HL-60 (cell line): ENCODE results near the gene SRMS.

Experiments used
- DNase-seq, 2 experiments: peaks; one replicate each; pipeline ENCODE4 v3.0.0-alpha.2; 2010 to 2020; ENCODE audit warnings: low read depth in 1 of 2, low spot score in 1 of 2
- H3K27ac ChIP-seq: fragments of 250-450 bp; sonication (Bioruptor Pico); replicated peaks from 2 replicates; pipeline ENCODE4 v1.5.1; 2020; ENCODE audit warnings: mild to moderate bottlenecking, moderate library complexity
- H3K27me3 ChIP-seq: fragments of 250-450 bp; sonication (Bioruptor Pico); 2 replicates; pipeline ENCODE4 v1.5.1; 2021; ENCODE audit warnings: mild to moderate bottlenecking, moderate library complexity; ENCODE audit not compliant: insufficient read depth, poor library complexity, severe bottlenecking
- H3K4me3 ChIP-seq: replicated peaks from 2 replicates; pipeline ENCODE4 v1.5.1; 2011; ENCODE audit warnings: mild to moderate bottlenecking, control low read depth, low read length; ENCODE audit not compliant: insufficient read depth
- CTCF ChIP-seq: IDR thresholded peaks from one replicate; pipeline ENCODE4 v1.5.1; 2011; ENCODE audit warnings: low read length, control low read depth, inconsistent platforms; ENCODE audit not compliant: insufficient read depth
- GABPA ChIP-seq: IDR thresholded peaks from 2 replicates; pipeline ENCODE4 v1.6.1; 2012; ENCODE audit warnings: low read depth
- POLR2AphosphoS5 ChIP-seq: IDR thresholded peaks from 2 replicates; pipeline ENCODE4 v1.6.1; 2012; ENCODE audit warnings: low read depth
- REST ChIP-seq: IDR thresholded peaks from 2 replicates; pipeline ENCODE4 v1.6.1; 2012; ENCODE audit warnings: low read depth; ENCODE audit not compliant: insufficient replicate concordance
- SPI1 ChIP-seq: IDR thresholded peaks from 2 replicates; pipeline ENCODE4 v1.6.1; 2012; ENCODE audit warnings: low read depth, mild to moderate bottlenecking, borderline replicate concordance

SRMS gene

GRCh38 chr20:63556873-63557478 is 9.4 kb upstream of the SRMS start:
- H3K4me3 ChIP-seq, result no peak overlapping the region
- H3K27me3 ChIP-seq, result peaks cover 31% of the 10 kb centered on the region
- DNase-seq, result no peak
- H3K27ac ChIP-seq, result no peak overlapping the region
- TF ChIP-seq GABPA, result no peak
- no peak for TF ChIP-seq CTCF
- TF ChIP-seq POLR2AphosphoS5, result no peak
- no peak for TF ChIP-seq REST
- TF ChIP-seq SPI1, result no peak

- TF ChIP-seq CTCF (no peak), GABPA (no peak), POLR2AphosphoS5 (no peak), REST (no peak), SPI1 (no peak)
- H3K4me3 ChIP-seq, result no peak overlapping the region
- peaks cover 35% of the 10 kb centered on the region for H3K27me3 ChIP-seq
- DNase-seq, result no peak
- H3K27ac ChIP-seq, result no peak overlapping the region
These were observed 8.3 kb upstream of the SRMS start for GRCh38 chr20:63555661-63556381.

GRCh38 chr20:63554361-63555278 is 7.1 kb upstream of the SRMS start:
- DNase-seq, result no peak
- H3K27me3 ChIP-seq, result peaks cover 45% of the 10 kb centered on the region
- H3K4me3 ChIP-seq, result no peak overlapping the region
- H3K27ac ChIP-seq, result no peak overlapping the region
- no peak for TF ChIP-seq SPI1
- no peak for TF ChIP-seq GABPA
- TF ChIP-seq REST, result no peak
- no peak for TF ChIP-seq CTCF
- TF ChIP-seq POLR2AphosphoS5, result no peak
